Activated CD8-positive, alpha-beta T cell treated with anti-CD3 and anti-CD28 coated beads for 36 hours (primary cell): Measurements from ENCODE around the gene GMPPB. TPM values are rescaled to one million over a fixed set of nuclear protein-coding genes. Genes with fewer than 3 reads are reported as not detected.

Experiments used
- ATAC-seq: fragments of 200-7000 bp; cut with Tn5 transposase; one replicate; pipeline ENCODE4 v1.10.0; 2021; ENCODE audit warnings: mild to moderate bottlenecking, moderate library complexity
- CTCF ChIA-PET: fragments of 350-600 bp; sonication (Branson Sonifier 250); formaldehyde crosslinking; loops from one replicate; lab custom pipeline; 2021; ENCODE audit warnings: antibody characterized with exemption; lab: Charles Lee
- POLR2A ChIA-PET: fragments of 350-600 bp; sonication (Branson Sonifier 250); formaldehyde crosslinking; loops from one replicate; lab custom pipeline; 2021; ENCODE audit warnings: antibody characterized with exemption; lab: Charles Lee
- DNase-seq: peaks from one replicate; pipeline ENCODE4 v3.0.0-alpha.2; 2020
- H3K27ac Mint-ChIP-seq: one replicate; pipeline ENCODE4 v1.8.0; 2021; ENCODE audit warnings: mild to moderate bottlenecking, mixed read lengths
- H3K27me3 Mint-ChIP-seq: one replicate; pipeline ENCODE4 v1.8.0; 2021; ENCODE audit warnings: mixed read lengths
- H3K36me3 Mint-ChIP-seq: one replicate; pipeline ENCODE4 v1.8.0; 2021; ENCODE audit warnings: low read depth, mixed read lengths
- H3K4me1 Mint-ChIP-seq: one replicate; pipeline ENCODE4 v1.8.0; 2021; ENCODE audit warnings: low read depth, mixed read lengths
- H3K4me3 Mint-ChIP-seq: one replicate; pipeline ENCODE4 v1.8.0; 2021; ENCODE audit warnings: mild to moderate bottlenecking, moderate library complexity, mixed read lengths
- H3K9me3 Mint-ChIP-seq: one replicate; pipeline ENCODE4 v1.8.0; 2021; ENCODE audit warnings: mixed read lengths
- intact Hi-C: fragments of 100-400 bp; cut with micrococcal nuclease; formaldehyde crosslinking; loops from one replicate; pipeline ENCODE4 v1.10.0; 2022
- total RNA-seq, 2 experiments: library from RNA; stranded (reverse); gene quantifications; one replicate each; pipeline ENCODE4 v1.2.3, GENCODE V29; 2021
- TF ChIP-seq, protein P1 (sequence below): fragments of 200-600 bp; IDR thresholded peaks from one replicate; pipeline ENCODE4 v1.8.0; 2022; ENCODE audit warnings: antibody characterized with exemption, mild to moderate bottlenecking

Gene GMPPB
- total RNA-seq, 2 experiments from 2014 or later, result 34.7 to 35.2 TPM

DNA sequence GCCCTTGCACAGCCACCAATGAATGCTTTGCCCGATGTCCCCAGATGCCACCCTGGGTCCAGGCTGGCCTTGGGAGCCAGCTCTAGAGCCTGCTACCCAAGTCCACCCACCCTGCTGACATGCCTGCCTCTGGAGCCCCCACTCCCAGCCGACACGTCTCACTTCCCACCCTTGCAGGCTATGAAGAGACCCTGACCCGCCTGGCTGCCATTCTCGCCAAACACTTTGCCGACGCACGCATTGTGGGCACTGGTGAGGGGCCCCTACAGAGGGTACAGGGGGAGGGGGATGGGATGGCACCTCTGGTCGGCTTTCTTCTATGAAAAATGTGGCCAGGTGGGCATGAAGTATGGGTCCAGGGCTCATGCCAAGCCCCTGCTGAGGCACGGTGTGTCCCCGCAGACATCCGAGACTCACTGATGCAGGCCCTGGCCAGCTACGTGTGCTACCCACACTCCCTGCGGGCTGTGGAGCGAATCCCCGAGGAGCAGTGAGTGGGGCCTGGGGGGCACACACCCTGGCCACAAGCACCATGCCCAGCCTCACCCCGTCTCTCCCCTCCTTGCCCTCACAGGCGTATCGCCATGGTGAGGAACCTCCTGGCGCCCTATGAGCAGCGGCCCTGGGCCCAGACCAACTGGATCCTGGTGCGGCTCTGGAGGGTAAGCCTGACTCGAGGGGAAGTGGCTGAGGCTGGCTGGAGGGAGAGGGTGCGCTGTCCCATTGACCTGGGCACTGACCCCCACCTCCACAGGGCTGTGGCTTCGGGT lies 10.2 kb downstream of the GMPPB start:
- Mint-ChIP-seq H3K27ac (no peak overlapping the region), H3K9me3 (no peaks in the 10 kb centered on the region), H3K4me3 (no peak overlapping the region), H3K4me1 (peaks cover 9% of the 10 kb centered on the region), H3K36me3 (no peaks in the 10 kb centered on the region), H3K27me3 (no peaks in the 10 kb centered on the region)
- POLR2A ChIA-PET, result interaction anchor here (1.4 to 2.7 kb wide), 2 partner anchors 7 to 9 kb away, joined by 3 to 15 read pairs; no protein-coding TSS in a partner anchor
- intact Hi-C loops, result no loop called here
- CTCF ChIA-PET, result interaction anchor here (1.4 kb wide), 1 partner anchor 174 kb away, joined by 4 read pairs; no protein-coding TSS in a partner anchor
- no peak for DNase-seq
- TF ChIP-seq, protein P1, sequence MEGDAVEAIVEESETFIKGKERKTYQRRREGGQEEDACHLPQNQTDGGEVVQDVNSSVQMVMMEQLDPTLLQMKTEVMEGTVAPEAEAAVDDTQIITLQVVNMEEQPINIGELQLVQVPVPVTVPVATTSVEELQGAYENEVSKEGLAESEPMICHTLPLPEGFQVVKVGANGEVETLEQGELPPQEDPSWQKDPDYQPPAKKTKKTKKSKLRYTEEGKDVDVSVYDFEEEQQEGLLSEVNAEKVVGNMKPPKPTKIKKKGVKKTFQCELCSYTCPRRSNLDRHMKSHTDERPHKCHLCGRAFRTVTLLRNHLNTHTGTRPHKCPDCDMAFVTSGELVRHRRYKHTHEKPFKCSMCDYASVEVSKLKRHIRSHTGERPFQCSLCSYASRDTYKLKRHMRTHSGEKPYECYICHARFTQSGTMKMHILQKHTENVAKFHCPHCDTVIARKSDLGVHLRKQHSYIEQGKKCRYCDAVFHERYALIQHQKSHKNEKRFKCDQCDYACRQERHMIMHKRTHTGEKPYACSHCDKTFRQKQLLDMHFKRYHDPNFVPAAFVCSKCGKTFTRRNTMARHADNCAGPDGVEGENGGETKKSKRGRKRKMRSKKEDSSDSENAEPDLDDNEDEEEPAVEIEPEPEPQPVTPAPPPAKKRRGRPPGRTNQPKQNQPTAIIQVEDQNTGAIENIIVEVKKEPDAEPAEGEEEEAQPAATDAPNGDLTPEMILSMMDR, result no peak
- ATAC-seq, result no peak

DNA sequence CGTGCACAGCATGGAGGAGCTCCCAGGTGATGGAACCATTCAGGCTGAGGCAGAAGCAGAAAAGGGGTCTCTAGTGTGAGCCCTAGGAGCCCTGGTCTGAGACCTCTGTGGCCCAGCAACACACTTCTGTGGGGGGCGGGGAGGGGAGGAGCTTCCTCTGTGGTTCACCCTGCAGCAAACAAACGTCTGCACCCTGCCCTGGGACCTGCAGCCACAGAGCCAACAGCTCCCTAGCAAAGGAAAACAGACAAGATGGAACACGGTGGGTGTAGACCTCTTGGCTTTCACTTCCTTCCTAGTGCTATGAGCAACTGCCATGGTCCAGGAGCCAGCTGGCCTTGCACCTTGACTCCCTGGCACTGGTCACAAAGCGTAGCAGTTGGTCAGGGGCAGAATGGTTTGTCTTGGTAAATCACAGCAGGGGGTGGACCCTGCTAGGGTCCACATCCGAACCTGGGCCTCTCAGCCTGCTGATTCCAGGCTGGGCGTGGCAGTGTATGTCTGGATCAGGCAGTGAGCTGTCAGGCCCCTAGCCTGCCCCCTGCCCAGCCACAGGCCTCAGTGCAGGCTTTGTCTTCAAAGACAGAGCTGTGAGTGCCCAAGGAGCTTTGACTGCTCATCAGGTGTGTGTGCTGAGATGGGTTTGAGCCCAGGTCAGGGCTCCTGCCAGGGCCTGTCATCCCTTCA lies 11.0 kb downstream of the GMPPB start:
- peaks cover 8% of the 10 kb centered on the region for H3K4me1 Mint-ChIP-seq
- H3K36me3 Mint-ChIP-seq, result no peaks in the 10 kb centered on the region
- ATAC-seq (no peak), DNase-seq (no peak)
- no peak overlapping the region for H3K27ac Mint-ChIP-seq
- H3K9me3 Mint-ChIP-seq, result no peaks in the 10 kb centered on the region
- intact Hi-C loops, result no loop called here
- no peaks in the 10 kb centered on the region for H3K27me3 Mint-ChIP-seq
- ChIA-PET CTCF (interaction anchor here (0.7 to 2.1 kb wide), 3 partner anchors 126 to 218 kb away, joined by 3 to 9 read pairs (median 4); no protein-coding TSS in a partner anchor), POLR2A (interaction anchor here (1.1 to 2.7 kb wide), 2 partner anchors 9 to 214 kb away, joined by 3 to 15 read pairs; no protein-coding TSS in a partner anchor)
- H3K4me3 Mint-ChIP-seq, result no peak overlapping the region
- TF ChIP-seq, protein P1, result no peak

DNA sequence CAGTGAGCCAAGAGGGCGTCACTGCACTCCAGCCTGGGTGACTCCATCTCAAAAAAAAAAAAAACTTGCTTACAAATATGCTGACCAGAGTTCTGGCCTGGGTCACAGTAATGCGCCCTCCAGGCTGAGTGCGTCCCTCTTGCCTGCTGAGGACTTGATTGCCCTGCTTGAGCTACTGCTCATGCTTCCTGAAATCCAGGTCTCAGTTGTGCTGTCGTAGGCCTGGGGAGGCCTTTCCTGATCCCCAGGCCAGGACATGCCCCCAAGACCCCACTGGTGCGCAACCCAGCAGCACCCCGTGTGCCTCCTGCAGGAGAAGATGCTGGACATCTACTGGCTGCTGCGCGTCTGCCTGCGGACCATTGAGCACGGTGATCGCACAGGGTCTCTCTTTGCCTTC lies 11.6 kb downstream of the GMPPB start:
- no peak overlapping the region for H3K27ac Mint-ChIP-seq
- CTCF ChIA-PET, result interaction anchor here (0.7 to 2.1 kb wide), 3 partner anchors 127 to 219 kb away, joined by 3 to 9 read pairs (median 4); no protein-coding TSS in a partner anchor
- H3K36me3 Mint-ChIP-seq, result no peaks in the 10 kb centered on the region
- H3K4me3 Mint-ChIP-seq, result no peak overlapping the region
- POLR2A ChIA-PET, result interaction anchor here (1.1 to 2.7 kb wide), 2 partner anchors 10 to 213 kb away, joined by 3 to 15 read pairs; no protein-coding TSS in a partner anchor
- TF ChIP-seq, protein P1, result no peak
- H3K9me3 Mint-ChIP-seq, result no peaks in the 10 kb centered on the region
- no peak for DNase-seq
- ATAC-seq, result no peak
- H3K4me1 Mint-ChIP-seq, result peaks cover 8% of the 10 kb centered on the region
- intact Hi-C loops, result no loop called here
- H3K27me3 Mint-ChIP-seq, result no peaks in the 10 kb centered on the region

DNA sequence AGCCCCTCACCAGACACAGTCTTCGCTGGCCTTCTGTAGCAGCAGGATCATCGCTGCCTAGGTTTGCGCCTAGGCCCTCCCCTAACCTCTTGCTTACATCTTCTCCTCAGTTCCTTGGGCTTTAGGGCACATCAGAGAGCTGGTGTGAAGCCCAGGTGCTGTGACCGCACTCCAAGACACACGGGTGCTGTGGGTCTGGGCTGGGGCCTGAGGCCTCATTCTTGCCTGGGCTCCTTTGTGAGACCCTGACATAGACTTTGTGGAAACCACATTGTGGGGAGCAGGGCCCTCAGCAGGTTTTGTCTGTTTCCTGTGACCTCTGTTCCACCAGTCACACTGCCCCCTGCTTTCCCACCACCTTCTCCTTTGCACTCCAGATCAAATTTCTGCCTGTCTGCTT lies 12.3 kb downstream of the GMPPB start:
- no peaks in the 10 kb centered on the region for H3K36me3 Mint-ChIP-seq
- DNase-seq (no peak), ATAC-seq (no peak)
- H3K27ac Mint-ChIP-seq, result peak overlapping the region; percentile 6
- POLR2A ChIA-PET, result interaction anchor here (0.7 to 2.7 kb wide), 4 partner anchors 8 to 213 kb away, joined by 3 to 15 read pairs (median 5); partner anchors contain the start of gene AMIGO3
- intact Hi-C loops, result no loop called here
- CTCF ChIA-PET, result interaction anchor here (2.1 kb wide), 1 partner anchor 128 kb away, joined by 9 read pairs; no protein-coding TSS in a partner anchor
- H3K4me1 Mint-ChIP-seq, result peaks cover 8% of the 10 kb centered on the region
- TF ChIP-seq, protein P1, result no peak
- H3K9me3 Mint-ChIP-seq, result no peaks in the 10 kb centered on the region
- H3K27me3 Mint-ChIP-seq, result no peaks in the 10 kb centered on the region
- H3K4me3 Mint-ChIP-seq, result no peak overlapping the region
